Activated naive CD8-positive, alpha-beta T cell (primary cell): ENCODE measurements around the gene IRGC.
"Not testable (repeated sequence)": the region's sequence is repeated elsewhere in the genome, so short reads cannot be mapped to it uniquely, and the experiment has no call there.

ENCODE experiments used
- H3K27ac Mint-ChIP-seq: one replicate; pipeline ENCODE4 v1.8.0; 2021; ENCODE audit warnings: mixed read lengths
- H3K27me3 Mint-ChIP-seq: one replicate; pipeline ENCODE4 v1.8.0; 2021; ENCODE audit warnings: mixed read lengths
- H3K36me3 Mint-ChIP-seq: one replicate; pipeline ENCODE4 v1.8.0; 2021; ENCODE audit warnings: mixed read lengths
- H3K4me1 Mint-ChIP-seq: one replicate; pipeline ENCODE4 v1.8.0; 2021; ENCODE audit warnings: low read depth, mixed read lengths
- H3K4me3 Mint-ChIP-seq: one replicate; pipeline ENCODE4 v1.8.0; 2021; ENCODE audit warnings: mild to moderate bottlenecking, mixed read lengths
- H3K9me3 Mint-ChIP-seq: one replicate; pipeline ENCODE4 v1.8.0; 2021; ENCODE audit warnings: low read depth, mixed read lengths

Gene IRGC, protein sequence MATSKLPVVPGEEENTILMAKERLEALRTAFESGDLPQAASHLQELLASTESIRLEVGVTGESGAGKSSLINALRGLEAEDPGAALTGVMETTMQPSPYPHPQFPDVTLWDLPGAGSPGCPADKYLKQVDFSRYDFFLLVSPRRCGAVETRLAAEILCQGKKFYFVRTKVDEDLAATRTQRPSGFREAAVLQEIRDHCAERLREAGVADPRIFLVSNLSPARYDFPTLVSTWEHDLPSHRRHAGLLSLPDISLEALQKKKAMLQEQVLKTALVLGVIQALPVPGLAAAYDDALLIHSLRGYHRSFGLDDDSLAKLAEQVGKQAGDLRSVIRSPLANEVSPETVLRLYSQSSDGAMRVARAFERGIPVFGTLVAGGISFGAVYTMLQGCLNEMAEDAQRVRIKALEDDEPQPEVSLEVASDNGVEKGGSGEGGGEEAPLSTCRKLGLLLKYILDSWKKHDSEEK

DNA sequence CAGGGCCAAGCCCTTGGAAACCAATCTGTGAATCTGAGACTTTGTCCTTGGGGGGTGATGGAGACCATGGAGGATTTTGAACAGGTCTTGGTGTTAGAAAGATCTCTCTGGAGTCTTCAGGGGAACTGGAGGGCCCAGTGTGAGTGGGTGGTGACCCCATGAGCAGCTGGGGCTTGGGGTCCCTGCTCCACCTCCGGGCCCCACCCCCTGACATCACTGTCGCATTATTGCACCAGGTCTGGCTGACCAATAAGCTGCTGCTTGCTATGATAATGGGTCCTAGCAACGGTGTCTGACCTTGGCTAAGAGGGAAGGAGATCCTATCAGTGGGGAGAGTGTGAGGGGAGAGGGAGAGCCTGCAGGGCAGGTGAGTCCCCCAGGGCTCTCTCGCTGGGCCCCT, at the start of gene IRGC:
TSS of gene IRGC (plus strand) at position 301 of the 400 bp plus-strand sequence. CDS start 2,483 bp downstream, outside the sequence.
- Mint-ChIP-seq H3K9me3 (no peaks in the 10 kb centered on the region), H3K27me3 (peaks cover 10% of the 10 kb centered on the region), H3K27ac (no peak within 1 kb of the TSS), H3K4me3 (no peak within 1 kb of the TSS), H3K36me3 (no peaks in the 10 kb centered on the region), H3K4me1 (no peaks in the 10 kb centered on the region)

DNA sequence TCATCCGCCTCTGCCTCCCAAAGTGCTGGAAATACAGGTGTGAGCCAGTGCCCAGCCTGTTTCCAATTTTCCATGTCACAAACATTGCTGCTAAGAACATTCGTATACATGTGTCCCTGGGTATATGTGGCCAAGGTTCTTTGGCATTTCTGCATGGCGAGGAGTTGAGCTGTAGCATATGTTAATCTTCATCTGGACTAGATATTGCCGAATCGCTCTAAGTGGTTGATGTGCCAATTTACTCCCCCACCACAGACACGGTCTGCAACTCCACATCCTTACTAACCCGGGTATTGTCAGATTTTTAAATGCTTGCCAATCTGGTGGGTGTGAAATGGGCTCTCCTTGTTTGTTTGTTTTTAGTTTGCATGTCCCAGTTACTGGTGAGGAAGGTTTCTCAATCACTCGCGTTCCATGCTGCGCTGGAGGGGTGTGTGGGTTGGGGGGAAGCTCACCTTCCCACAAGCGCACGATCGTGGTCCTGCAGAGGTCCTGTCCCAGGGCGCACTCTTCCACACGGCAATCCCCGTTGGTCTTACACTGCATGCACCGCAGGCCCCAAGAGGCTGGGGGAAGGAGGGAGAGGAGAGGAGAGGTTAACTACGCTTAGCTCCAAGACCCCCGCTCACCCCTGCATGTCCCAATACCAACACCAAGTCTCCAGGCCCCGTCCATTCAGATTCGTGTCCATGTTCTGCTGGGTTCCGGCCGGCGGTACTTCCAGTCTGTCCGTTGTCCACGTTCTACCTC, 48.6 kb upstream of the IRGC start:
- Mint-ChIP-seq H3K9me3 (no peaks in the 10 kb centered on the region), H3K4me1 (peaks cover 46% of the 10 kb centered on the region), H3K27ac (no peak overlapping the region), H3K27me3 (no peaks in the 10 kb centered on the region), H3K36me3 (peaks cover 5% of the 10 kb centered on the region), H3K4me3 (peak overlapping the region; percentile 89)

DNA sequence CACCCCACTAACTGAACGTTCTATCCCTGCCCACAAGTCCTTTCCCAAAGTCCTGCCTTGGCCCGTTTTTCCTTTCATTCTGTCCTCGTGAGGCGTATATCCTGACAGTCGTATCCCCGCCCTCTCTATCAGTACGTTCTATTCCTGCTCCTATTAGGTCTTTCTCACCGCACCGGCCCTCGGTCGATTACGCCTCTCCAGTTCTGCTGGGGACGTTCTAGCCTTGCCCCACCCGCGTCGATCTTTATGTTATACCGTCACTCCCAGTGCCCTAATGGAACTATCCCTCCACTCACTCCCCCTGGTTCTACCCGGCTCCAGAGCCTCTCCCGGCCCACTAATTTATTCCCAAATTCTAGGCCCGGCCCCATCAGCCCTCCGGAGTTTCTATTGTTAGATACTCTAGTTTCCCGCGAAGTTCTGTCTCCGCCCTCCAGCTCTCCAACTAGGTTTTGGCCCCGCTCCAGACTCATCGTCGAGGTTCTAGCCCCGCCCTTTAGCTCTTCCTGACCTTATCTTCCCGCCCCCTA, 47.9 kb upstream of the IRGC start:
- Mint-ChIP-seq H3K27ac (peak overlapping the region; percentile 85), H3K36me3 (peaks cover 5% of the 10 kb centered on the region), H3K4me3 (peak overlapping the region; percentile 89), H3K4me1 (peaks cover 46% of the 10 kb centered on the region), H3K9me3 (no peaks in the 10 kb centered on the region), H3K27me3 (no peaks in the 10 kb centered on the region)

DNA sequence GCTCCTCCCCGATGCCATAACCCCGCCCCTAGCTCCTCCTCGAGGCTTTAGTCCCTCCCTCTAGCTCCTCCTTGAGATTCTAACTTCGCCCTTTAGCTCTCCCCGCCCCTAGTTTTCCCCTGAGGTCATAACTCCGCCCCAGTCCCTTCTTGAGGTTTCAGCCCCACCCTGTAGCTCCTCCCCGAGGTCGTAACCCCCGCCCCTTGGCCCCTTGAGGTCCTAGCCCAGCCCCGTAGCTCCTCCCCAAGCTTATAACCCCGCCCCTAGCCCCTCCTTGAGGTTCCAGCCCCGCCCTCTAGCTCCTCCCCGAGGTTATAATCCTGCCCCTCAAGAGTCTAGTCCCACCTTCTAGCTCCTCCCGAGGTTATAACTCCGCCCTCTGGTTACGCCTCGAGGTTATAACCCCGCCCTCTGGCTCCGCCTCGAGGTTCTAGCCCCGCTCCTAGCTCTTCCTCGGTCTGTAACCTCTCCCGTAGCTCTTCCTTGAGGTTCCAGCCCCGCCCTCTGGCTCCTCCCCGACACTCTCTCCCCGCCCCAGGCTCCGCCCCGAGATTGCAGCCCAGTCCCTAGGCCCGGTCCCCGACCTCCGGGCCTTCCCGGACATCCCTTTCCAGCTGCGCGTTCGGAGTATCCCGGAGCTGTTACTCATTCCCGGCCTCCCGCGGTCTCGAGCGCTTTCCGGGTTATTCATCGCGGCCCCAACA, 47.3 kb upstream of the IRGC start:
- peaks cover 5% of the 10 kb centered on the region for H3K36me3 Mint-ChIP-seq
- peak overlapping the region; percentile 85 for H3K27ac Mint-ChIP-seq
- H3K9me3 Mint-ChIP-seq: no peaks in the 10 kb centered on the region
- H3K27me3 Mint-ChIP-seq: no peaks in the 10 kb centered on the region
- H3K4me1 Mint-ChIP-seq: peaks cover 44% of the 10 kb centered on the region
- peak overlapping the region; percentile 89 for H3K4me3 Mint-ChIP-seq

DNA sequence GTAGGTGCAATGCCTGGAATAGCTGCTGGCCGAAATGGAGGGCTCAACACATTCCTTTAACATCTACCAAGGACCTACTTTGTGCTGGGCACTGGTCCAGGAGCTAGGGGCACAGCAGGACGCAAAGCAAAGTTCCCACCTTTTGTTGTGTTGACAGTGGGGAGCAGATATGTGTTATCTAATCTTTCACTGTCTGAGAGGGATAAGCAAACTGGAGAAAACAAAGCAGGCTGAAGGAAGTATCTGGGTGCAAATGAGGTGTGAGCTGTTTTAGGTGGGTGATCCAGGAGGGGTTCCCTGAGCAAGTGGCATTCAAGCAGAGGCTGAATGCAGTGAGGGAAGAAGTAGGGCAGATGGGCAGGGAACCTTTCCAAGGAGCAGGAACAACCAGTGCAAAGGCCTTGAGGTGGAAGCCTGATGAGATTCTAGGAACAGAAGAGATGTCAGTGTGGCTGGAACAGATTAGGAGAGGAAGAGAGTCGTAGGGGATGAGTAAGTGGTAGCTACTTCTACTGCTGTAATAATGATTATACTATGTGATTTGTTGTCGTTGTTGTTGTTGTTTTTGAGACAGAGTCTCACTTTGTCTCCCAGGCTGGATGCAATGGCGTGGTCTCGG, 43.7 kb upstream of the IRGC start:
- Mint-ChIP-seq H3K27ac (no peak overlapping the region), H3K9me3 (no peaks in the 10 kb centered on the region), H3K27me3 (no peaks in the 10 kb centered on the region), H3K4me1 (peaks cover 38% of the 10 kb centered on the region), H3K4me3 (no peak overlapping the region), H3K36me3 (no peaks in the 10 kb centered on the region)

DNA sequence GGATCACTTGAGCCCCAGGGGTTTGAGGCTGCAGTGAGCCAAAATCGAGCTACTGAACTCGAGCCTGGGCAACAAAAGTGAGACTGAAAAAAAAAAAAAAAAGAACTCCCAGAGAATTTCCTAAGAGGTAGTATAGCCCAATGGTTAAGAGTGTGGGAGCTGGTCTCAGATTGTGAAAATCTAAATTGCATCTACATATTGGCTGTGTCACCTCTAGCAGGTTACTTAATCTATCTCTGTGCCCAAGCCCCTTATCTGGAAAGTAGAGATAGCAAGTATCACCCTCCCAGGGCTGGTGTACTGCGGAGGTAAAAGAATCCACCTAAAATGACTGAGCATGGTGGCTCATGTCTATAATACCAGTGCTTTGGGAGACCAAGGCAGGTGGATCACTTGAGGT, 42.2 kb upstream of the IRGC start:
- H3K27ac Mint-ChIP-seq: no peak overlapping the region
- H3K4me1 Mint-ChIP-seq: peaks cover 27% of the 10 kb centered on the region
- no peaks in the 10 kb centered on the region for H3K36me3 Mint-ChIP-seq
- H3K9me3 Mint-ChIP-seq: no peaks in the 10 kb centered on the region
- H3K27me3 Mint-ChIP-seq: no peaks in the 10 kb centered on the region
- H3K4me3 Mint-ChIP-seq: no peak overlapping the region

DNA sequence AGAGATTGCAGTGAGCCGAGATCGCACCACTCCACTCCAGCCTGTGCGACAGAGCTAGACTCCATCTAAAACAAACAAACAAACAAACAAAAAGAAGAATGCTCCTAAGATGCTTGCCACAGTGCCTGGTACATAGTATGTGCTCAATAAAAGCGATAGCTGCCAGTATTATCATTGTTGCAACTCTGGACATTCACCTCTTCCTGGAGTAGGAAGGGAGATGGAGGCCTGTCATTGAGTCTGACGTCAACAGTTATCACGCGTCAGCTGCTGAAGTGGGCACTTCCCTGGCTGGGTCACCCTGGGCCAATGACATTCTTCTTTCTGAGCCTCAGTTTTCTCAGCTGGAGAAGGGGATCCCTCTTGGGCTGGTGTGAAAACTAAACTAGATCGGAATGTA, 41.7 kb upstream of the IRGC start:
- Mint-ChIP-seq H3K27me3 (no peaks in the 10 kb centered on the region), H3K27ac (no peak overlapping the region), H3K4me1 (peaks cover 25% of the 10 kb centered on the region), H3K9me3 (no peaks in the 10 kb centered on the region), H3K4me3 (no peak overlapping the region), H3K36me3 (no peaks in the 10 kb centered on the region)

DNA sequence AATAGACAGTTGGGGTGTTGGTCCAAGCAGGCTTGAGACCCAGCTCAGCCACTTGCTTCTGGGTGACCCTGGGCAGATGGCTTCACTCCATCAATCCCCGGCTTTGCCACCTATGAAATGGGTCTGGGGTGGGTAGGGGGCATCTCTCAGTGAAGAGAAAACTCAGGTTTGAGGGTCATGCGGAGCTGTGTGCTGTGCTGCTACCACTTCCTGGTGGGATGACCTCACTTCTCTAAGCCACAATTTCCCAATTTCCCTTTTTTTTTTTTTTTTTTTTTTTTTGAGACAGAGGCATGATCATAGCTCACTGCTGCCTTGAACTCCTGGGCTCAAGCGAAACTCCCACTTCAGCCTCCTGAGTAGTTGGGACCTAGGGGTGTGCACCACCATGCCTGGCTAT, 41.3 kb upstream of the IRGC start:
- Mint-ChIP-seq H3K27me3 (no peaks in the 10 kb centered on the region), H3K9me3 (no peaks in the 10 kb centered on the region), H3K27ac (no peak overlapping the region), H3K4me3 (no peak overlapping the region), H3K36me3 (no peaks in the 10 kb centered on the region), H3K4me1 (peaks cover 22% of the 10 kb centered on the region)

DNA sequence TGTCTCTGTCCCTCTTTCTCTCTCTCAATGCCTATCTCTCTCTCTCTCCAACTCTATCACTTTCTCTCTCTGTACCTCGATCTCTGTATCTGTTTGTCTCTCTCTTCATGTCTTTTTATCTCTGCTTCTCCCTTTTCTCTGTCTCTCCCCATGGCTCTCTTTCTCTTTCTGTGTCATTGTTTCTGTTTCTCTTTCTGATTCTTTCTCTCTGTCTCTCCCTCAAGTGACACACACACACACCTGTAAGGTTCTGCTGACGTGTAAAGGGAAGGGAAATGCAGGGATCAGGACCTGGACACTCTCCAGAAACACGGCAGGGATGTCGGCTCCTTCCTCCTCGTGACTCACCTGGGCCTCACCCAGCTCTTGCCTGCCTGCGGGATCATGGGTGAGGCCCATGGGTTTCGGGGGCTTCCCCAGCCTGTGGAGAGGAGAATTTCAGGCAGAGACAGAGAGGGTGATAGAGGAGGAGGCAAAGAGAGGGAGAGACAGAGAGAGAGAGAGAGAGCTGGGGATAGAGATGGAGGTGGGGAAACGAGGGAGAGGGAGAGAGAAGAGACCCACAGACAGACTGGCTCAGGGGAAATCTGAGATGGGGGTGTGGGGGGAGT, 40.5 kb upstream of the IRGC start:
- peak overlapping the region; percentile 1 for H3K27ac Mint-ChIP-seq
- no peaks in the 10 kb centered on the region for H3K27me3 Mint-ChIP-seq

DNA sequence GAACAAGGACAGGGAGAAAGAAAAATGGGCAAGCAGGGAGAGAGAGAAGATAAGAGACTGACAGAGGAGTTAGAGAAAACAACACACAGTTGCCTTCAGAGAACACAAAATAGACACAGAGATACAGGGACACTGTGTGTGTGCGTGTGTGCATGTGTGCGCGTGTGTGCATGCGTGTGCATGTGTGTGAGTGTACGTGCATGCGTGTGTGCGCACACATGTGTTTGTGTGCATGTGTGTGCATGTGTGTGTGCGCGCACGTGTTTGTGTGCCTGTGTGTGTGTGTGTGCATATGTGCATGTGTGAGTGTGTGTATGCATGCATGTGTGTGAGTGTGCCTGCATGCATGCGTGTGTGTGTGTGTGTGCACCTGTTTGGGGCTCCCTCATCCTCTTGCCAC, 40.0 kb upstream of the IRGC start:
- no peaks in the 10 kb centered on the region for H3K9me3 Mint-ChIP-seq
- H3K27me3 Mint-ChIP-seq: no peaks in the 10 kb centered on the region
- no peak overlapping the region for H3K4me3 Mint-ChIP-seq
- peaks cover 11% of the 10 kb centered on the region for H3K4me1 Mint-ChIP-seq
- peak overlapping the region; percentile 5 for H3K27ac Mint-ChIP-seq
- H3K36me3 Mint-ChIP-seq: no peaks in the 10 kb centered on the region

More for the DNA sequence above, 40.5 kb upstream of the IRGC start:
- peaks cover 14% of the 10 kb centered on the region for H3K4me1 Mint-ChIP-seq
- H3K9me3 Mint-ChIP-seq: no peaks in the 10 kb centered on the region
- no peak overlapping the region for H3K4me3 Mint-ChIP-seq
- no peaks in the 10 kb centered on the region for H3K36me3 Mint-ChIP-seq

DNA sequence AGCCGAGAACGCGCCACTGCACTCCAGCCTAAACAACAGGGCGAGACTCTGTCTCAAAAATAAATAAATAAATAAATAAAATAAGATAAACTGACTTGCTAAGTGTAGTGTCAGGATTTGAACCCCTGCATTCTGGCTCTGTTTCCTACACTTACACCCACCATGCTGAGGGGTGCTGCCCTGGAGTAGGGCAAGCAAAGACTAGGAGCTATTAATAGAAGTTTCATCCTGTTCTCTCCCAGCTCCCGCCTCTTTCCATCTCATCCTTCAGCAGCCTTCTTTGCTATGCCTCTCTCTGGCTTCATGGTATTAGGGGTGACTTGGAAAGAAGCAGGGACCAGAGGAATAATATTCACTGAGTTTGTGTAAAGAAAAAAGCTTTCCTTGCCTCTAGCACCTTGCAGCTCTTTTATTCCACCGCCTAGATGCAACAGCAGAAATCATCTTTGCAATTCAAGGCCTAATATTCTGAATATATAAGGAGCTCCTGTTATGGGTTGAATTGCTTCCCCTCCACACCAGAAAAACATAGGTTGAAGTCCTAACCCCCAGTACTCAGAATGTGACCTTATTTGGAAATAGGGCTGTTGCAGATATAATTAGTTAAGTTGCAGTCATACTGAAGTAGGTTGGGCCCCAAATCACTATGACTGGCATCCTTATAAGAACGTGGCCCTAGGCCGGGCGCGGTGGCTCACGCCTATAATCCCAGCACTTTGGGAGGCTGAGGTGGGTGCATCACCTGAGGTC, 37.2 kb upstream of the IRGC start:
- Mint-ChIP-seq H3K9me3 (no peaks in the 10 kb centered on the region), H3K4me1 (peaks cover 10% of the 10 kb centered on the region), H3K4me3 (no peak overlapping the region), H3K27ac (no peak overlapping the region), H3K27me3 (no peaks in the 10 kb centered on the region), H3K36me3 (no peaks in the 10 kb centered on the region)

DNA sequence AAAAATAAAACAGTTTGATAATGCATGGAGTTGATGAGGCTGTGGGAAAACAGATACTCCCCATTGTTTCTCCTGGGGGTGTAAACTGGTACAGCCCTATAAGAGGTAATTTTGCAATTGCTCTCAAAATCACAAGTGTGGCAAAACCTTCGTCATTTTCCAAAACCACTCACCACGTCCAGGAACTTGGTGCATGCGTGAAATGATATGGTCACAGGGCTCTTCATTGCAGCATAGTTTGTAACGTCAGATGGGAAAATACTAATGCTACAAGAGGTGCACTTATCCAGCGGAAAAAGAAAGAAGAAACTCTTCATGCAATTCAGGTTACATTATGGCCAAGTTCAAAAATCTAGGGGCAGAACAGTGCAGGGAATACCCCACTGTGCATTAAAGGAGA, 34.1 kb upstream of the IRGC start:
- Mint-ChIP-seq H3K27me3 (no peaks in the 10 kb centered on the region), H3K36me3 (no peaks in the 10 kb centered on the region), H3K4me1 (no peaks in the 10 kb centered on the region), H3K4me3 (no peak overlapping the region), H3K27ac (no peak overlapping the region), H3K9me3 (no peaks in the 10 kb centered on the region)

DNA sequence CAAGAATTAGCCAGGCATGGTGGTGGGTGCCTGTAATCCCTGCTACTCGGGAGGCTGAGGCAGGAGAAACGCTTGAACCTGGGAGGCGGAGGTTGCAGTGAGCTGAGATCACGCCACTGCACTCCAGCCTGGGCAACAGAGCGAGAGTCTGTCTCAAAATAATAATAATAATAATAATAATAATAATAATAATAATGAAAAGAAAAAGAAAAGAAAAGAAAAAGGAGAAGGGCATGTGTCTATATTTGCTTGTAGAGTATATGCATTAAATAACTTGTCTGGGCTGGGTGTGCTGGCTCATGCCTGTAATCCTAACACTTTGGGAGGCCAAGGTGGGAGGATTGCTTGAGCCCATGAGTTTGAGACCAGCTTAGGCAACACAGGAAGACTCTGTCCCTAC, 33.6 kb upstream of the IRGC start:
- H3K27me3 Mint-ChIP-seq, H3K27ac Mint-ChIP-seq, H3K4me3 Mint-ChIP-seq, H3K9me3 Mint-ChIP-seq, H3K36me3 Mint-ChIP-seq, H3K4me1 Mint-ChIP-seq: not testable (repeated sequence)
